ENCODE measurements around the gene NTM.

NTM gene

GRCh38 chr11:131658414-131658813 is 288.0 kb downstream of the NTM start:
- H3K4me3 ChIP-seq (ENCODE audit: low read depth, low read length) = no peak overlapping the region
- no peak for TF ChIP-seq CTCF (IDR thresholded peaks at IDR 0.05; ENCODE audit: low read depth, low read length, missing control alignments)
- DNase-seq (ENCODE audit: low read depth) = no peak

GRCh38 chr11:131658952-131659351 is 288.5 kb downstream of the NTM start:
- DNase-seq (ENCODE audit: low read depth) = no peak
- H3K4me3 ChIP-seq (ENCODE audit: low read depth, low read length) = no peak overlapping the region
- no peak for TF ChIP-seq CTCF (IDR thresholded peaks at IDR 0.05; ENCODE audit: low read depth, low read length, missing control alignments)

GRCh38 chr11:131659931-131660330 is 289.5 kb downstream of the NTM start:
- TF ChIP-seq CTCF (IDR thresholded peaks at IDR 0.05; ENCODE audit: low read depth, low read length, missing control alignments) = no peak
- no peak overlapping the region for H3K4me3 ChIP-seq (ENCODE audit: low read depth, low read length)
- DNase-seq (ENCODE audit: low read depth) = no peak

- no peak overlapping the region for H3K4me3 ChIP-seq (ENCODE audit: low read depth, low read length)
- no peak for TF ChIP-seq CTCF (IDR thresholded peaks at IDR 0.05; ENCODE audit: low read depth, low read length, missing control alignments)
- no peak for DNase-seq (ENCODE audit: low read depth)
Measured at GRCh38 chr11:131661132-131661531, 290.7 kb downstream of the NTM start.

GRCh38 chr11:131662317-131662972 is 292.0 kb downstream of the NTM start:
- no peak overlapping the region for H3K4me3 ChIP-seq (ENCODE audit: low read depth, low read length)
- DNase-seq (ENCODE audit: low read depth) = no peak
- no peak for TF ChIP-seq CTCF (IDR thresholded peaks at IDR 0.05; ENCODE audit: low read depth, low read length, missing control alignments)

GRCh38 chr11:131662993-131663392 is 292.6 kb downstream of the NTM start:
- no peak overlapping the region for H3K4me3 ChIP-seq (ENCODE audit: low read depth, low read length)

More at GRCh38 chr11:131662993-131663392, 292.6 kb downstream of the NTM start:
- DNase-seq (ENCODE audit: low read depth) = no peak
- no peak for TF ChIP-seq CTCF (IDR thresholded peaks at IDR 0.05; ENCODE audit: low read depth, low read length, missing control alignments)

Data from GM12864 (cell line).